GM19035 (cell line): ENCODE data around the gene HINT1.
"Not testable (repeated sequence)": the region's sequence is repeated elsewhere in the genome, so short reads cannot be mapped to it uniquely, and the experiment has no call there.

Experiments used
- ATAC-seq: cut with Tn5 transposase; IDR thresholded peaks from one replicate; pipeline ENCODE4 v1.9.1; 2021; ENCODE audit not compliant: unreplicated experiment

The HINT1 gene

DNA sequence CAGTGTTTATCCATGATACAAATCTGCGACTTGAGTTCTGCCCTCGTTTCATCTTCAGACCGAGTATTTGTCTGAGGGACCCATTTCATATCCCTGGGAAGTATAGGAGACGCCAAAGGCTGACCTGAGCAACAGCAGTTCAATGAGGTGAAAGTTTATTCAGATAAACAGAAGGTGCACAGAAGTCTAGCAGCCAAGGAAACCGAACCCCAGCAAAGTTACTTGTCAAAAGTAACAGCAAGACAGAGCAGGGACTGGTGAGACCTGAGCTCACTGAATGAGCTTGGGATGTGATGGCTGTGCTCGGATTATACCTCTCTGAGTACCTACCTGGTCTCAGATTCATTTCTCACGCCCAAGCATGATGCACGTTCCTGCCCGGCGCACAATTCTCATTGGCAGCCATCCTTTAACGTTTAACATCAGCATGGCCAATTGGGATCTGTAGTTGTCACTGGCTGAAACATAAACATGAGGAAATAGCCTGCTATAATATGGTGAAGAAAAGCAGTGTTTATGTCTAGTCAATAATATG is 6.3 kb upstream of the HINT1 start:
- ATAC-seq = no peak

DNA sequence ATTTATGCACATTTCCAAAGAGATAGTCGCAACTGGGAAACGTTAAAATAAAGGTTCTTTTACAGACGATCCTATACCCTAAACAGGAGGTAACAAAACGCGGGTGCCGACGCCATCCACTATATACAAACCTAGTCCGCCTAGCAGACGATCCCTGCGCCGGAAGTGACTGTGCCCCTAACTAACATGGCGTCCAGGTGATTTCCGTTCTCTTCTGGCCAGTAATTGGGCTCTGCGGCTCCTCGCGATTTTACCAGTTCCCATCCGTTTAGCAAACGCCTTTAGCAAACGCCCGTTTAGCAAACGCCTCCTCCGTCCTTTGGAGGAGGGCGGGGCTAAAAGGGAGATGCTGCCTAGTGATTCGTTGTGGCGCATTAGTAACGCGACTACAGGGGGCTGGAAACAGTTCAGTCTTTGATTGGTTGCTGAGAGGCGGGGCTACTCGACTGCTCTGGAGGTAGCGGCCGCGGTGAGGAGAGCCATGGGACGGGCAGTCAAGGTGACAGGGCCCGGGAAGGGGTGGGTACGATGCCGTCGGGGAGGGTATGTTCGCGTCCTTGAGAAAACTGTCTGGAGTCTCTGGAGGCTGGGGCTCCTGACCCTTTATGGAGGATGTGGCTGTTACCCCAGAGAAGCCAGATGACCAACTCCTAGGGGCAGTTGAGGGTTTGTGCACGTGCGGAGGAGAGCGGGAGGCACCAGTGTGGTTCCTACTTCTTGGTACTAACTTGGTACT is 5.7 kb upstream of the HINT1 start, which contains the start of gene LYRM7:
TSS of gene LYRM7 (plus strand) at position 405 of the 736 bp plus-strand sequence. CDS start at position 482, 77 bp downstream.
- peak; percentile 99 for ATAC-seq

DNA sequence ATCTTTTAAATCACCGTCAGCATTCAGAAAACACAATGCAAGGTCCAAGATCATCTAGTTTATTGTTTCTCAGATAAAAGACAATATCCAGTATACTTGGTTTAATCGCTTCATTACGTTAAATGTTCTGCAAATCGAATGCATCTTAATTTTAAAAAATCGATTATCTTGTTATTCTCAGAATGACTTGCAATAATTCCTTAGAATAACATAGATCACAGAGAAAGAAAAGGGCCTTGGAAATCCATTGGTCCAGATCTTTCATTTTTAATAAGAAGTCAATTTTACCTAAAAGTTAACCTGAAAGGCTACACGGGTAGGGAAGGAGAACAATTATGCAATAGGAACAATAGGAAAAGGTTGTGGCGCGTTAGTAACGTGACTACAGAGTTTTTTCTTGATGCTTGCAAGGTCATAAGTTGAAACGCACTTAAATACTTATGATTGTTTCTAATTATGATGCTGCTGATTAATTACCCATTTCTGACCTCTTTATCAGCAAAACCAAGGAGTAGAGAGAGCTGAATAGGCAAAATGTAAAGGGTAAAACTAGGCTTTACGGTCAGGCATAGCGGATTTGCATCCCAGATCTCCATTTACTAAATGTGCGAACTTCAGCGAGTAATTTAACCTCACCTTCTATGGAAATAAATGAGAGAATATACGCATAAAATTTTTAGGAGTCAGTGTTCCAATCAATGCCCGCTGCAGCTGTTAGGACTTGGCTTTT is 4.9 kb upstream of the HINT1 start:
- no peak for ATAC-seq

DNA sequence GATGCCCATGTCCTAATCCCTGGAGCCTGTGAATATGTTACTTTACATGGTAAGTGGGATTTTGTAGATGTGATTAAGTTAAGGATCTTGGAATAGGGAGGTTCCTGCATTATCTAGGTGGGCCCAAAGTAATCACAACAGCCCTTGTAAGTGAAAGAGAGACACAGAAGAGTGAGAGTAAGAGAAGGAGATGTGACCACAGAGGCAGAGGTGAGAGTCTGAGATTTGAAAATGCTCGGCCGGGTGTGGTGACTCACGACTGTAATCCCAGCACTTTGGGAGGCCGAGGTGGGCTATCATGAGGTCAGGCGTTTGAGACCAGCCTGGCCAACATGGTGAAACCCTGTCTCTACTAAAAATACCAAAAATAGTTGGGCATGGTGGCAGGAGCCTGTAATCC is 2.6 kb upstream of the HINT1 start:
- no peak for ATAC-seq

DNA sequence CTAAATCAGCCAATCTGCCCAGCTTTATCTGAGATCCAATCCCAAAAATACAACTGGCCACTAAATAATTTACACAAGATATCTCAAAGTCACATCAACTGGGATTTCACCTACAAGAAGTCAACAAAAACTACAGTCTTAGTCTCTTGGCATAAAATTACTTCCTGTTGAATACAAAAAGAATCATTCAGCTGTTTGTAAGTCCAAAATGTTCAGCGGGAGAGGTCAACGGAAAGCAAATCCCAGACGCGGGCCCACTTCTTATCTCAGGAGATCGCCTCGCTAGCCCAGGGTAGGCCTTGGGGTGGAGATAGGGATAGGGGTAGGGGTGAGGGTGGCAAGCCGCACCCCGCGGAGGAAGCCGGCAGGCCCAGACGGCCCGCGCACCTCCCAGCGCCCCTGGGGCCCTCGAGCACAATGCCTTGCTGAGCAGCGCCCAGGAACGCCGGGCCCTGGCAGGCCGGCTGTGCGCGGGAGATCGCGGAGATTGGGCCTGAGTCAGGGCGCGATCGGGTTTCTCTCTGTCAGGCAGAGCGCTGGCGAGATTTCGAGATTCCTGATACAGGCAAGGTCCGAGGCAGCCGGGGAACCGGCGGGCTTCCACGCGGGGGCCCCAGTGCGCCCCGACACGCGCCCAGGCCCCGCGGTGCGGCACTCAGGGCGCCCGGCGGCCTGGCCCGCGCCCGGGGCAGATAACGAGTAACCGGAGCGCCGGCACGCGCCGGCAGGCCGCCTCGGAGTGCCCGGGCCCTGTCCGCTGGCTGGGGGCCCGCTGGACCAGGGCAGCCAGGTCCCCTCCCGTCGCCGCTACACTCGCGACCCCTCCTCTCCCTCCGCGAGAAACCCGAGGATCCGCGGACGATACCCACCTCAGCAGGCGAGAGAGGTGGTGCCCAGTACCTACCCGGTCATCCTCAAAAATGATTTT is 601 bp downstream of the HINT1 start:
- peak; percentile 71 for ATAC-seq

DNA sequence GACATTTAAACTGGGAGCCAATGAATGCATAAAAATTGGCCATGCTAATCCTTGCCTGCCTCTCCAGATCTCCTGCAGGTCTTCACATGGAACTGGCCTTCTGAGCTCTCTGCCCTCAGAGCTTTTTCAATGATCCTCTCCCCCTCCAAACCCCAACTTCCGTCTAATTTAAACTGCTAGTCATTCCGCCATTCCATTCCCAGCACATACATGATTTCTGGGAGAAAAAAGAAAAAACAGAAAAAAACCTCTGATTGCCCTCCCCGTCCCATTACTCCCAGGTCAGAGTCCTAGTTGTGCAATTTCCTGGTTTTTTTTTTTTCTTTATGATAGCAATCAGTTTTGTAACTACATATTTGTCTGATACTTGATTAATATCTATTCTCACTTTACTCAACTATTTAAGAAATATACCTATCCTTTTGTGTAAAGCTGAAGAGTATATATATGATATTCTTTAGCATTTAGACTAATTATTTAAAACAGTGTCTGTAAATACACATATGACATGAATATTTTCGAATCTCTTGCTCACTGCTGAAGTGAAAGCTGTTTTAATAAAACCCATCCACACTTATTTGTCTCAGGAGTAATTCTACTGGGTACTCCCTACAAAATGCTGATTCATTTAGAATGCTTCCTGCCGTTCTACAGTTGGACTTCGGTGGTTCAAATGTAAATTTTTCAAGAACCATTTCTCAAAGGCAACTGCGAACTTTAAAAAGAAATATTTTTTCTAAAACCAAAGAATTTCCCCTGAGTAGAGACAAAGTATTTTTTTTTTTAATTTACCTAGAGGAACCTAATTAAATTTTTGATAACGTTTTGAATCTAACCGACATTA is 1.6 kb downstream of the HINT1 start:
- ATAC-seq = no peak

DNA sequence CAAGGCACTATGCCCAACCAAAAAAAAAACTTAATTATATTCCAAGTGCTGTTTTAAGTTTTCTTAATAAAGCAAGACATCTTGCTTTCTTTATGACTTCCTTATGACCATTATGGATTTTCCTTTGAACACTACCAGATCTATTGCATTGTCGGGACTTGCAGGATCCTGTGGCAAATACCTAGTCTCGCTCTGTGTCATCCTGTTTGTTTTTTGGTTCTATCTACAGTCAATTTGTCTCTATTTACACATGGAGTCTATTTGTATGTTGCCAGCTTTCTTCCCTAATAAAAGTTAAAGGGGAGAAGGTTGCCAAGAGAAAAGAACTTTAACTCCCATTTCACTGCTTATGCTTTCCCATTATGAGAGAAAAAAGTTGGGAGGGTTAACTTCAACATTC is 4.9 kb downstream of the HINT1 start:
- ATAC-seq = no peak

DNA sequence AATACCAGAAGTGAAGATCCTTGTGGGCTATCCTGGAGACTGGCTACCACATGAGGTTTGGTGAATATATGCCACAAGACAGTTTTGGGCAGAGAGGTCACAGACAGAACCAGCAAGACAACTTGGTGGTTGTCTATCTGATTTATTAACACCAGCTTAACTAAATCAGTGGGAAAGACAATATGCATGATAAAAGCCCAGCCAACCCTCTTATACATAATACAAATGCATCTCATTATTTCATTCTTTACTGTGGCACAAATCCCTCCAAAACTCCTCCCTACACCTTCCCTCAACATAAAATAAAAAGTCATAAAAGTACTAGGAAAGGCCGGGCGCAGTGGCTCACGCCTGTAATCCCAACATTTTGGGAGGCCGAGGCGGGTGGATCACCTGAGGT is 8.1 kb downstream of the HINT1 start:
- ATAC-seq = no peak

DNA sequence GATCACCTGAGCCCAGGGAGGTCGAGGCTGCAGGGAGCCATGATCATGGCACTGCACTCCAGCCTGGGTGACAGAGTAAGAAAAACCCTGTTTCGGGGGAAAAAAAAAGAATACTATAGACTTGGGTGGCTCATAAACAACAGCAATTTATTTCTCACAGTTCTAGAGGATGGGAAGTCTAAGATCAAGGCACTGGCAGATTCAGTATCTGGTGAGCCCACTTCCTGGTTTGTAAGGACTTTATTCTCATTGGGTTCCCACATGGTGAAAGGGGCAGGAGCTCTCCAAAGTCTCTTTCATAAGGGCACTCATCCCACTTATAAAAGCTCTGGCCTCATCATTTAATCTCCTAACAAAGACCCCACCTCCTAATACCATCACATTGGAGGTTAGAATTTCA is 8.7 kb downstream of the HINT1 start:
- no peak for ATAC-seq

DNA sequence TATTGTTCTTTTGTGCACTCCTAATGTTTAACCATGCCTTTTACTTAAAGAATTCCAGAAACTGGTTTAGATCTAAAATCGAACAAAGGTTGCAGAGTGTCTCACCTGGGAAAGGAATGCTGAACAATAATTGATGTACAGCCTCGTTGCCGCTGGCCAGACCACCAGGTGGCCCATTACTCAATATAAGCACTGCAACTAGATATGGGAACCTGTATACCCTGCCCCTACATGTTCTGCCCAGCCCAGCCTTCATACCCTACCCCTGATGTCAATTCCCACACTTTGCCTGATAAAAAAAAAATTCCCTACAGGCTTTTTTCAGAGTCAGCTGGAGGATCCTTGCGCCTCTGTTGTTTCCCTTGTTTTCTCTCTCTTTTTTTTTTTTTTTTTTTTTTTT is 13.8 kb downstream of the HINT1 start:
- ATAC-seq = no peak

DNA sequence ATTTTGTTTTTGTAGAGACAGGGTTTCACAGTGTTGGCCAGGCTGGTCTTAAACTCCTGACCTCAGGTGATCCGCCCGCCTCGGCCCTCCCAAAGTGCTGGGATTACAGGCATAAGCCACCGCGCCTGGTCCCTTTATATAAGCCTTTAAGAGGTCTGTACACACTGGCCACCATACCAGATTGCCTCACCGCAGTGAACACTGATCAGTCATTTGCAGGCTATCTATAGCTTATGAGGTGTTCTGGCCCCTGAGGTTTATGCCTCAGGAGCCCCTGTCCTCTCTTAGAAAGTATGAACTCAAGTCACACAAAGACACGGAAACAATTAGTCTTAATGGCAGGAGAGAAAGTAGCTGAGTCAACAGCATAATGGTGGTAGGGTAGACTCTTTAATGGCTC is 14.6 kb downstream of the HINT1 start:
- no peak for ATAC-seq

DNA sequence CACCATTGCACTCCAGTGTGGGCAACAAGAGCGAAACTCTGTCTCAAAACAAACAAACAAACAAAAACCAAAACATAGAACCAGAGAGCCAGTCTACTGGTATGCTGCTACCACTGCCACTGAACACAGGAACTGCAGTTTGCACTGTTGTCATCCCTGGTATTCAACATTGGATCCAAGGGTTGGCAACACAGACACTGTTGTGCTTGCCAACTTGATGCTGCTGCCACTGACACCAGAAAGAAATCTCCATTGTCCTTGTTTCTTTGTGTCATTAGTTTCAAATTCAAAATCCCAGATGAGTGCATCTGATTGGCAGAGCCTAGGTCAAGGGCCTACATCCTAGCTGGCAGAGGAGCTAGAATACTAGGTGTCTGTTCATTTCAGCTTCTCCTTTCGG is 16.2 kb downstream of the HINT1 start:
- no peak for ATAC-seq

DNA sequence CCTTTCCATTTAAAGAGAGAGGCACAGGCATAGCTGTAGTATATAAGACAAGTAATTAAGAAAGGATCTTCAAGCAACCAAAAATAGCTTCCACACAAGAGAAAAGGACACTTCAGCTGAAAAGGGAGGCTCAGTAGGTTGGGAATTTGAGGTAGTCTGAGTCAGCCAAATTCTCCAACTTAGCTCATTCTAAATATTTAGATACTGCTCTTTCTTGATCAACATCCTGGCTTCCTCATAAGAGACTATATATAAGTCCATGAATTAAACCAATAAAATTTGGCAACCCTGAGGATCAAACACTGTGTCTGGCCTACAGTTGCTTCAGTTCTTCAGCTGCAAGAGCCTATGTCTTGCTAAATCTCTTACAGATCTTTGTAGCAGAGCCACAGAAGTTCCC is 17.8 kb downstream of the HINT1 start:
- no peak for ATAC-seq

DNA sequence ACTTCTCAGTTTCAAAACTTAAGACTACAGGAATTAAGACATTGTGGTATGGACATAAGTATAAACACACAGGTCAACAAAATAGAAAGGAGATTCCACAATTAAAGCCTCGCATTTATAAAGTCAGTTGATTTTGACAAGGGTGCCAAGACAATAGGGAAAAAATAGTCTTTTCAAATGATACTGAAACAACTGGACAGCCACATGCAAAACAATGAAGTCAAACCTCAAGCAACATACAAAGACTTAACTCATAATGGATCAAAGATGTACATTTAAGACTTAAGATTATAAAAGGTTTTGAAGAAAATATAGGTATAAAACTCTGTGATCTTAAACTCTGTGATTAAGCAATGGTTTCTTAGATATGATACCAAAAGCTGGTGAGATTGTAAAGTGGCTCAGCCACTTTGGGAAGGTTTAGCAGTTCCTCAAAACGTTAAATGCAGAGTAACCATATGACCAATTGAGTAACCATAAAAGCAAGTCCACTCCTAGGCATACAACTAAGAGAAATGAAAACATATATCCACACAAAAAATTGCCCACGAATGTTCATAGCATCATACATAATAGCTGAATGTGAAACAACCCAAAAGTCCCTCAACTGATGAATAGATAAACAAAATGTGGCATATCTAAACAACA is 22.0 kb downstream of the HINT1 start:
- no peak for ATAC-seq

DNA sequence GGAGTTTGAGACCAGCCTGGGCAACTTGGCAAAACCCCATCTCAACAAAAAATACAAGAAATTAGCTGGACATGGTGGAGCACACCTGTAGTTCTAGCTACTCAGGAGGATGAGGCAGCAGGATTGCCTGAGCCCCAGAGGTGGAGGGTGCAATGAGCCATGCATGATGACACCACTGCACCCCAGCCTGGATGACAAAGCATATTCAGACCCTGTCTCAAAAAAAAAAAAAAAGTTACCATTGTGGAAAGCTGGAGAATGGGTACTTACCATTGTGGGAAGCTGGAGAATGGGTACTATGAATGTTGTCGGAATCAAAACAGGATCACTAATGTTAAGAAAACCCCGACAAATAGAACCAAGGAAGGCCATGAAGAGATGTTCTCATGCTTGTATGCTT is 25.7 kb downstream of the HINT1 start:
- ATAC-seq = no peak

DNA sequence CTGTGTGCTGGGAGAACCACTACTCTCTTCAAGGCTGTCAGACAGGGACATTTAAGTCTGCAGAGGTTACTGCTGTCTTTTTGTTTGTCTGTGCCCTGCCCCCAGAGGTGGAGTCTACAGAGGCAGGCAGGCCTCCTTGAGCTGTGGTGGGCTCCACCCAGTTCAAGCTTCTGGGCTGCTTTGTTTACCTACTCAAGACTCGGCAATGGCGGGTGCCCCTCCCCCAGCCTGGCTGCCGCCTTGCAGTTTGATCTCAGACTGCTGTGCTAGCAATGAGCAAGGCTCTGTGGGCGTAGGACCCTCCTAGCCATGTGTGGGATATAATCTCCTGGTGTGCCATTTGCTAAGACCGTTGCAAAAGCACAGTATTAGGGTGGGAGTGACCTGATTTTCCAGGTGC is 26.6 kb downstream of the HINT1 start:
- not testable (repeated sequence) for ATAC-seq

DNA sequence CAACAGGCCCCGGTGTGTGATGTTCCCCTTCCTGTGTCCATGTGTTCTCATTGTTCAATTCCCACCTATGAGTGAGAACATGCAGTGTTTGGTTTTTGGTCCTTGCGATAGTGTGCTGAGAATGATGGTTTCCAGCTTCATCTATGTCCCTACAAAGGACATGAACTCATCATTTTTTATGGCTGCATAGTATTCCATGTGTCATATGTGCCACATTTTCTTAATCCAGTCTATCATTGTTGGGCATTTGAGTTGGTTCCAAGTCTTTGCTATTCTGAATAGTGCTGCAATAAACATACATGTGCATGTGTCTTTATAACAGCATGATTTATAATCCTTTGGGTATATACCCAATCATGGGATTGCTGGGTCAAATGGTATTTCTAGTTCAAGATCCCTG is 32.0 kb downstream of the HINT1 start:
- ATAC-seq = not testable (repeated sequence)

DNA sequence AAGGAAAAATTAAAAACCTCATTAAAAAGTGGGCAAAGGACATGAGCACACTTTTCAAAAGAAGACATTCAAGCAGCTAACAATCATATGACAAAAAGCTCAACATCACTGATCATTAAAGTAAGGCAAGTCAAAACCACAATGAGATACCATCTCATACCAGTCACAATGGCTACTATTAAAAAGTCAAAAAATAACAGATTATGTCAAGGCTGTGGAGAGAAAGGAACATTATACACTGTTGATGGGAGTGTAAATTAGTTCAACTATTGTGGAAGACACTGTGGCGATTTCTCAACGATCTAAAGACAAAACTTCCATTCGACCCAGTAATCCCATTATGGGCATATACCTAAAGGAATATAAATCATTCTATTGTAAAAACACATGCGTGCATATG is 35.8 kb downstream of the HINT1 start:
- no peak for ATAC-seq

DNA sequence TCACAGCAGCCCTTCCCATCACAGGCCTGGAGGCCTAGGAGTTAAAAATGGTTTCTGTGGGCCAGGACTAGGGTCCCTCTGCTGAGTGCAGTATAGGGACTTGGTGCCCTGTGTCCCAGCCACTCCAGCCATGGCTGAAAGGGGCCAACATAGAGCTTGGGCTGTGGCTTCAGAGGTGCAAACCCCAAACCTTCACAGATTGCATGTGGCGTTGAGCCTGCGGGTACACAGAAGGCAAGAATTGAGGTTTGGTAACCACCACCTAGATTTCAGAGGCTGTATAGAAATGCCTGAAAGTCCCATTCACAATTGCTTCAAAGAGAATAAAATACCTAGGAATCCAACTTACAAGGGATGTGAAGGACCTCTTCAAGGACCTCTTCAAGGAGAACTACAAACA is 37.8 kb downstream of the HINT1 start:
- not testable (repeated sequence) for ATAC-seq

DNA sequence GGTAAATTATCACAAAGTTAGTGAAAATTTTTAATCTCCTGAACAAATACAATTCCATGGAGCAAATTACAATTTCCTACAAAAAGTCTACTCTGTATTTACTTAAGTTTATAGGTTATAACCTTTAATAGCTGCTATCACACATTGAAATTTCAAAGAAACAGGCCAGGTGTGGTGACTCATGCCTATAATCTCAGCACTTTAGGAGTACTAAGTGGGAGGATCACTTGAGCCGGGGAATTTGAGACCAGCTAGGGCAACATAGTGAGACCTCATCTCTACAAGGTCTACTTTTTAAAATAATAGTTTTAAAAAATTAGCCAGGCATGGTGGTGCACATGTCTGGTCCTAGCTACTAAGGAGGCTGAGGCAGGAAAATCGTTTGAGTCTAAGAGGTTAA is 50.3 kb downstream of the HINT1 start:
- ATAC-seq = no peak
